GM12878 (cell line): ENCODE results near the gene ZNF385A. TPM values are rescaled to one million over a fixed set of nuclear protein-coding genes. Genes with fewer than 3 reads are reported as not detected.

ENCODE experiments used
- ATAC-seq: fragments of 200-7000 bp; cut with Tn5 transposase; 3 replicates; pipeline ENCODE4 v1.9.1; 2020; ENCODE audit warnings: mild to moderate bottlenecking, moderate library complexity
- BruUV-seq: library from RNA; stranded (reverse); fragments of 400-500 nt; replicated peaks from 2 replicates; lab custom pipeline; 2021; lab: Mats Ljungman, UMichigan
- CTCF ChIA-PET: fragments of 300-600 bp; sonication (Branson Sonifier 250); formaldehyde crosslinking; extraction: SDS; loops from one replicate; lab custom pipeline; 2021; ENCODE audit warnings: inconsistent platforms; lab: Yijun Ruan, JAX
- POLR2A ChIA-PET: fragments of 350-600 bp; formaldehyde crosslinking; extraction: SDS; loops from one replicate; lab custom pipeline; 2021; ENCODE audit warnings: inconsistent platforms; lab: Charles Lee
- RAD21 ChIA-PET: fragments of 300-600 bp; sonication (Branson Sonifier 250); formaldehyde crosslinking; loops from one replicate; lab custom pipeline; 2023; ENCODE audit warnings: antibody characterized with exemption; ENCODE audit not compliant: unreplicated experiment; lab: Charles Lee
- SMC1A ChIA-PET: fragments of 300-600 bp; sonication (Branson Sonifier 250); formaldehyde crosslinking; loops from one replicate; lab custom pipeline; 2023; ENCODE audit not compliant: unreplicated experiment, uncharacterized antibody; lab: Charles Lee
- DNase-seq: peaks from one replicate; pipeline ENCODE4 v3.0.0-alpha.2; 2011; ENCODE audit warnings: low read depth, low spot score
- FAIRE-seq: peaks from 3 replicates; lab custom pipeline; 2011; peaks lifted over from hg19 to GRCh38; lab: Jason Lieb, UNC
- H2AFZ ChIP-seq: 2 replicates; pipeline ENCODE4 v1.6.0; 2011; ENCODE audit warnings: low read depth, low read length, control low read depth; ENCODE audit not compliant: control insufficient read depth
- H3K27ac ChIP-seq: 2 replicates; pipeline ENCODE4 v1.5.1; 2011; ENCODE audit warnings: control low read depth; ENCODE audit not compliant: control insufficient read depth, insufficient read depth
- H3K27me3 ChIP-seq, 2 experiments: replicated peaks in 1 of 2; 2 replicates each; pipeline versions ENCODE4 v1.6.0 to v1.6.1; 2011; ENCODE audit warnings: low read length in 1 of 2; ENCODE audit not compliant: control insufficient read depth in 2 of 2, insufficient read depth in 2 of 2
- H3K36me3 ChIP-seq, 2 experiments: 2 replicates each; pipeline ENCODE4 v1.5.1; 2011; ENCODE audit warnings: low read length in 1 of 2; ENCODE audit not compliant: control insufficient read depth in 2 of 2, insufficient read depth in 2 of 2
- H3K4me1 ChIP-seq: 2 replicates; pipeline ENCODE4 v1.6.1; 2011; ENCODE audit warnings: mild to moderate bottlenecking, low read length, moderate library complexity, mixed read lengths; ENCODE audit not compliant: control insufficient read depth, insufficient read depth
- H3K4me2 ChIP-seq: 2 replicates; pipeline ENCODE4 v1.6.0; 2011; ENCODE audit warnings: control low read depth; ENCODE audit not compliant: control insufficient read depth, insufficient read depth
- H3K4me3 ChIP-seq: fragments of 200-600 bp; sonication (generic); 2 replicates; pipeline ENCODE4 v1.5.1; 2016
- H3K79me2 ChIP-seq: 2 replicates; pipeline ENCODE4 v1.6.0; 2011; ENCODE audit warnings: low read length; ENCODE audit not compliant: control insufficient read depth, insufficient read depth
- H3K9ac ChIP-seq: 2 replicates; pipeline ENCODE4 v1.8.0; 2011; ENCODE audit warnings: low read length, control low read depth, mixed read lengths; ENCODE audit not compliant: control insufficient read depth, insufficient read depth
- H3K9me3 ChIP-seq: replicated peaks from 3 replicates; pipeline ENCODE4 v1.5.1; 2011; ENCODE audit warnings: mild to moderate bottlenecking, low read length; ENCODE audit not compliant: control insufficient read depth, insufficient read depth
- H4K20me1 ChIP-seq: 2 replicates; pipeline ENCODE4 v1.6.0; 2011; ENCODE audit not compliant: control insufficient read depth, insufficient read depth
- CHD2 ChIP-seq: IDR thresholded peaks from 2 replicates; pipeline ENCODE4 v1.6.1; 2011; ENCODE audit warnings: low read depth, low read length, improper control_type of control experiment, borderline replicate concordance
- FOS ChIP-seq: IDR thresholded peaks from 3 replicates; pipeline ENCODE4 v1.6.1; 2011; ENCODE audit warnings: borderline replicate concordance; ENCODE audit not compliant: insufficient read length; ENCODE audit errors: extremely low read depth
- MTA3 ChIP-seq: IDR thresholded peaks from 2 replicates; pipeline ENCODE4 v1.6.1; 2012; ENCODE audit warnings: low read length, inconsistent platforms, borderline replicate concordance
- NBN ChIP-seq: fragments of 450-650 bp; IDR thresholded peaks from 2 replicates; pipeline ENCODE4 v1.6.1; 2016
- RBBP5 ChIP-seq: fragments of 200-600 bp; sonication (generic); conservative IDR thresholded peaks from 2 replicates; pipeline ENCODE4 v1.6.1; 2016
- WGBS: methylation state at CpG from one replicate; pipeline ENCODE4 v1.1.6; 2016; ENCODE audit warnings: low lambda C conversion rate; ENCODE audit not compliant: insufficient replicate concordance, insufficient coverage; ENCODE audit errors: missing lambda C conversion rate; 5-methylcytosine and 5-hydroxymethylcytosine counted together
- in situ Hi-C: fragments of 300-500 bp; cut with MboI; formaldehyde crosslinking; loops from 9 replicates; pipeline ENCODE4 v1.14.3; 2018; ENCODE audit warnings: mixed read lengths
- intact Hi-C: fragments of 100-400 bp; cut with micrococcal nuclease; formaldehyde crosslinking; loops from one replicate; pipeline ENCODE4 v1.14.2; 2022; ENCODE audit not compliant: unreplicated experiment
- polyA plus RNA-seq, 11 experiments: library from polyadenylated mRNA; depleted of rRNA in 4 of 11; unstranded in 6 of 11; stranded (reverse) in 5 of 11; fragments of >200 nt; fragmentation: Nextera tagmentation in 4 of 11; fragmentation: Illumina TruSeq in 1 of 11; extraction: Ambion mirVana in 4 of 11; extraction: Trizol in 1 of 11; gene quantifications; 1 replicate in 1 of 11; 2 replicates in 10 of 11; pipeline versions ENCODE4 v1.2.1 to v1.2.3, GENCODE V29; 2011 to 2016; ENCODE audit warnings: inconsistent platforms in 2 of 11, missing spikeins in 2 of 11, low read depth in 1 of 11
- total RNA-seq, 4 experiments: library from RNA; depleted of rRNA in 3 of 4; stranded (reverse); fragments of >200 nt in 3 of 4; fragmentation: Illumina TruSeq in 1 of 4; extraction: Trizol in 1 of 4; gene quantifications; 2 replicates each; pipeline versions ENCODE4 v1.2.1 to v1.2.3, GENCODE V29; 2013 to 2021
- TF ChIP-seq, protein P1 (sequence below): fragments of 450-650 bp; IDR thresholded peaks from 2 replicates; pipeline ENCODE4 v1.6.1; 2017; ENCODE audit warnings: low read depth, mild to moderate bottlenecking, moderate library complexity

The ZNF385A gene
- total and polyA plus RNA-seq, 10 of the 15 experiments (the other 5 are each of a cell fraction or from before 2014, with no cell fraction given), result 0.26 to 26.1 (median 4.9) TPM

- H3K27ac ChIP-seq, result no peak overlapping the region
- H3K4me2 ChIP-seq, result no peak overlapping the region
- BruUV-seq, result no TSS peak
- no peak for DNase-seq
- no peaks in the 10 kb centered on the region for H4K20me1 ChIP-seq
- H3K4me3 ChIP-seq, result no peak overlapping the region
- H3K27me3 ChIP-seq, result no peaks in the 10 kb centered on the region
- ChIA-PET CTCF (interaction anchor here (0.6 to 4.9 kb wide), 12 partner anchors 9 to 119 kb away, joined by 3 to 20 read pairs (median 4); partner anchors contain the start of gene COPZ1), SMC1A (interaction anchor here (0.6 to 1.2 kb wide), 3 partner anchors 36 to 150 kb away, joined by 3 read pairs; no protein-coding TSS in a partner anchor), POLR2A (interaction anchor here (0.6 kb wide), 1 partner anchor 23 kb away, joined by 5 read pairs; no protein-coding TSS in a partner anchor), RAD21 (interaction anchor here (2.1 kb wide), 1 partner anchor 10 kb away, joined by 5 read pairs; no protein-coding TSS in a partner anchor)
- no peaks in the 10 kb centered on the region for H3K36me3 ChIP-seq
- in situ Hi-C loops (no loop called here), intact Hi-C loops (loop anchor here (10.0 kb wide), 1 partner anchor 365 kb away; the partner anchor contains the start of genes HOXC8 and HOXC9)
- H3K4me1 ChIP-seq, result peaks cover 15% of the 10 kb centered on the region
- no peak overlapping the region for H3K9ac ChIP-seq
- no peak for ATAC-seq
- H3K9me3 ChIP-seq, result no peaks in the 10 kb centered on the region
- FAIRE-seq, result no peak
- whole genome bisulfite sequencing, result 89% methylated on average over 21 of the region's 44 CpGs
- no peaks in the 10 kb centered on the region for H3K79me2 ChIP-seq
- no peak overlapping the region for H2AFZ ChIP-seq
- TF ChIP-seq CHD2, result no peak
Measured at GRCh38 chr12:54370171-54370730, 14.3 kb downstream of the ZNF385A start.

GRCh38 chr12:54369597-54370131, 14.9 kb downstream of the ZNF385A start:
- Histone ChIP-seq H3K4me2 (no peak overlapping the region), H3K4me3 (no peak overlapping the region), H2AFZ (no peak overlapping the region), H3K9me3 (no peaks in the 10 kb centered on the region), H3K4me1 (peaks cover 18% of the 10 kb centered on the region), H3K9ac (no peak overlapping the region), H3K79me2 (no peaks in the 10 kb centered on the region), H3K27me3 (no peaks in the 10 kb centered on the region), H3K36me3 (no peaks in the 10 kb centered on the region), H4K20me1 (no peaks in the 10 kb centered on the region), H3K27ac (no peak overlapping the region)
- DNase-seq (no peak), FAIRE-seq (no peak), ATAC-seq (no peak)
- intact Hi-C loops, result loop anchor here (10.0 kb wide), 1 partner anchor 365 kb away; the partner anchor contains the start of genes HOXC8 and HOXC9
- POLR2A ChIA-PET, result no interaction called here
- no peak for TF ChIP-seq MTA3
- no peak for TF ChIP-seq FOS
- TF ChIP-seq, protein P1, sequence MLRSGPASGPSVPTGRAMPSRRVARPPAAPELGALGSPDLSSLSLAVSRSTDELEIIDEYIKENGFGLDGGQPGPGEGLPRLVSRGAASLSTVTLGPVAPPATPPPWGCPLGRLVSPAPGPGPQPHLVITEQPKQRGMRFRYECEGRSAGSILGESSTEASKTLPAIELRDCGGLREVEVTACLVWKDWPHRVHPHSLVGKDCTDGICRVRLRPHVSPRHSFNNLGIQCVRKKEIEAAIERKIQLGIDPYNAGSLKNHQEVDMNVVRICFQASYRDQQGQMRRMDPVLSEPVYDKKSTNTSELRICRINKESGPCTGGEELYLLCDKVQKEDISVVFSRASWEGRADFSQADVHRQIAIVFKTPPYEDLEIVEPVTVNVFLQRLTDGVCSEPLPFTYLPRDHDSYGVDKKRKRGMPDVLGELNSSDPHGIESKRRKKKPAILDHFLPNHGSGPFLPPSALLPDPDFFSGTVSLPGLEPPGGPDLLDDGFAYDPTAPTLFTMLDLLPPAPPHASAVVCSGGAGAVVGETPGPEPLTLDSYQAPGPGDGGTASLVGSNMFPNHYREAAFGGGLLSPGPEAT, result no peak
- TF ChIP-seq NBN, result no peak
- no peak for TF ChIP-seq RBBP5
- in situ Hi-C loops, result loop anchor here (10.0 kb wide), 1 partner anchor 345 kb away; the partner anchor contains the start of gene HOXC6
- RAD21 ChIA-PET, result interaction anchor here (2.1 kb wide), 1 partner anchor 10 kb away, joined by 5 read pairs; no protein-coding TSS in a partner anchor
- CTCF ChIA-PET, result interaction anchor here (1.8 to 4.9 kb wide), 2 partner anchors 10 to 45 kb away, joined by 7 to 20 read pairs; partner anchors contain the start of gene COPZ1
- BruUV-seq, result no TSS peak
- WGBS, result 80% methylated on average over 12 of the region's 21 CpGs
- SMC1A ChIA-PET, result interaction anchor here (0.6 to 1.6 kb wide), 2 partner anchors 12 to 116 kb away, joined by 3 to 7 read pairs; no protein-coding TSS in a partner anchor
